GM18867 (cell line): ENCODE data around the gene MBIP.

Experiments used
- ATAC-seq: cut with Tn5 transposase; IDR thresholded peaks from one replicate; pipeline ENCODE4 v1.9.1; 2021; ENCODE audit warnings: mild to moderate bottlenecking, moderate library complexity; ENCODE audit not compliant: unreplicated experiment

MBIP gene

DNA sequence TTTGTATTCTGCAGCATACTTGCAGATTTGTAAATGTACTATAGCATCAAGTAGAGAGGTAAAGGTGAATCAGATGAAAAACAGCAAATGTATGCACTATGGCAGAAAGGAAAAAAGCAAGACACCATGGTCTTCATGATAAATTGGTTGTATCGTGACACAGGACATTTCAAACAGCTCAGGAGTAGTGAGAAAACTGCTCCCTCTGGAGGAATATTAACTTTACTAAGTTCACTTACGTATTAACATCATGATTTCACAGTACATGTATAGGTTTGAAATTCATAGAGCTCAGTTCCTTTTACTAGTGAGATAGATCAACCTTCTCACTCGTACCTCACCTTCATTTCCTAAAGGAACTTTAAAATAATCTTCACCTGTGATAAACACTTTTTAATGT, 6.5 kb downstream of the MBIP start:
- no peak for ATAC-seq

DNA sequence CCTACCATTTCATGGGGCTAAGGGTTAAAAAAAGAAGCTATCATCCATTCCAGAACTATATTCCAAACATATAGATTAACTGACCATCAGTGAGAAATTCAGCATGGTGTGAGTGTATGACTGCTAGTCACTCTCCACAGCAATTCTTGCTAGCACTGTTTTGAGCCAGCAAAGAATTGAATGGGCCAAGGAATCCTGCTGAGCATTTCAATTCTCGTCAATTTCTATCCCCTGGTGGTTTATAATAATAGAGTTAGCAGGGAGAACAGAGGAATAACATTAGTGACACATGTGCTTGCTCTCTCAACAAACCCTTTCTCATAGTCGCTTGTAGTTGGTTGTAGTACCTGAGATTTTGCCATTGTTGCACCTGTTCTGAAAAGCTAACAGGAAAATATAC, 7.2 kb downstream of the MBIP start:
- ATAC-seq = no peak

DNA sequence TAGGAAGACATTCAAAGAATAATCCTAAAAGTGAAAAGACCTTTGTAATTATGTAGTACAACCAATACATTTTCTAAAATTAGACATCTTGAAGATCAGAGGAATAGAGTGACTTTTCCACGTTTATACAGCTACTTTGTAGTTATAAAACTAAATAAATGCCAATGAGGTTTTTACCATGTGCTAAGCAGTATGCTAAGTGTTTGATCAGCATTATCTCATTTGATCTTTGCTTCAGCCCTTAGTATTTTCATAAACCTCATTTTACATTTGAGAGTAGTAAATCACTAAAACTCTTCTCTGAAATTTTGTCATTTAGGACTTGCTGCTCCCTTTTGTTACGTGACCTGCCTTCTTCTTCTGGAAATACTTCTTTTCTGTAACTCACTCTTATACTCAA, 13.6 kb downstream of the MBIP start:
- ATAC-seq = no peak

DNA sequence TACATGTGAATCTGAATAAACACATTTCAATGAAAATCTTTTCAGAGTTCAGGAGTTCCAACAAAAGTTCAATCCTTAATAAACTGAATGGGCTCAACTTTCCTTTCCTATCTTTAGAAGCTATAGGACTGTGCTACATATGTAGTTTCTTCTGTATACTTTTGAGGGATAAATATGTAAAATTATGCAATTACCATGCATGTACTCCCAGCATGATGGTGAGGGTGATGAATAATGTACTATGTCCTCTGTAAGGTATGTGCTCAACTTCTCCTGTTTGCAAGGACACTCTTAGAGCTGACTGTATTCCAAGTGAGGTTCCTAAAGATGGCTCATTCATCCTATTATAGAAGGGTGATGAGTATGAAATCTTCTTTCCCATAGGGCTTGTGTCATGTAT, 15.5 kb downstream of the MBIP start:
- ATAC-seq = no peak

DNA sequence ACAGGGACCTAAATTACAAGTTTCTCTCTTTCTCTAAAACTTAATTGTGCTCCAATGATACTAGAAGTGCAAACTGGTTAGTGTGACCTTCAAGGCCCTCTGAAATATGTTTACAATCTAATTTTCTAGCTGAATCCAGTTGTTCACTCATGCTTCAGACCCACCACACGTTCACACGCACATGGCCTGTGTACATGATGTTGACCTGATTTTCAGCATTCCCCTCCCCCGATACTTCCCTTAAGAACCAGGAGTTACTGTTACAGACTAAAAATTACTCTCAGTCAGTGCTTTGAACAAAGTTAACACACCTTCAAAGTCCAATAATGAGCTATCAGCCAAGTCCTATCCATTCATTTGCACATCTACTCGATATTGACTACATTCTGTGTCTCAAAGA, 16.5 kb downstream of the MBIP start:
- ATAC-seq = no peak

DNA sequence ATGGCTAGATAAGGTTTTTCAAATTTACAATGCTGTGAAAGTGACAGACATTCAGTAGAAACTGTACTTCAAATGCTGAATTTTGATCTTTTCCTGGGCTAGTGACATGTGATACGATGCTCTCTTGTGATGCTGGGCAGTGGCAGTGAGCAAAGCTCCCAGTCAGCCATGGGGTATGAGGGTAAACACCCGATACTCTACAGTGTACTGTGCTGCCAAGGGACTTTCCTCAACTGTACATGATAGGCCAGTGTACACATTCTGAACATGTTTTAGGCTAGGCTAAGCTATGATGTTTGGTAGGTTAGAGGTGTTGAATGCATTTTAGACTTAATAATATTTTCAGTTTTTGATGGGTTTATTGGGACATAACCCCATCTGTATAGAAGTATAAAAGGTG, 17.6 kb downstream of the MBIP start:
- ATAC-seq = no peak

DNA sequence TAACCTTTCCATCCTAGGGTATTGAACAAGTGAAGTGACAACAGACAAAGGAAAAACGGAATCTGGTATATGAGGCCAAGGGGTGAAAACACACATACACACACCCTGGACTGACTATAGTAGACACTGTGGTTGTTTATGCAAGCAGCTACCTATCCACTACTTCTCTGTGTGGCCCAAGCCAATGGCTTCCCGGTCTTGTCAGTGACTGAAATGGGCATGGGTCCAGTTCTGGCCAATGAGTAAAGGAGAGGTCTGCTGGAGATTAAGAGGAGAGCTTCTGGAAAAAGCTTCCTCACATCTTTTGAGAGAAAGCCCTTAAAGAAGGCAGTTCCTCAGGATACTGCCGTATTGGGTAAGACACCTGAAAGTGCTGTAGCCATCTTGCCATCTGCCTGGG, 19.3 kb downstream of the MBIP start:
- ATAC-seq = no peak

DNA sequence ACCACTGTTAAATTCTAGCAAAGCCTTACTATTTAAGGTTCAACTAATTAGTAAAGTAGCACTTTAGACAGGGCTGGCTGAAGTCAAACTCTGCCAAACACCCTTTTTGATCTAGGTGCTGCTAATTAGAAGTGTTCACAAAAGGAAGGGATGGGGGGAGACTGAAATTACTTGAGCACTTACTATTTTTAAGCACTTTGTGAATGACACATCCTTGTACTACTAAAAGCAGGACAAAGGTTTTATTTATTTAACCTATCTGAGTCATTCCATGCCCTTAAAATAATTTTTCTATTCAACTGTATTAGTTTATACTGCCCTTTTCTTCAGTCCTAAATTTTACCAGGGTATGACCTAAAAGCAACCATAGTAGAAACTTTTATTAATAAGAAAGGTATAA, 20.1 kb downstream of the MBIP start:
- ATAC-seq = no peak

DNA sequence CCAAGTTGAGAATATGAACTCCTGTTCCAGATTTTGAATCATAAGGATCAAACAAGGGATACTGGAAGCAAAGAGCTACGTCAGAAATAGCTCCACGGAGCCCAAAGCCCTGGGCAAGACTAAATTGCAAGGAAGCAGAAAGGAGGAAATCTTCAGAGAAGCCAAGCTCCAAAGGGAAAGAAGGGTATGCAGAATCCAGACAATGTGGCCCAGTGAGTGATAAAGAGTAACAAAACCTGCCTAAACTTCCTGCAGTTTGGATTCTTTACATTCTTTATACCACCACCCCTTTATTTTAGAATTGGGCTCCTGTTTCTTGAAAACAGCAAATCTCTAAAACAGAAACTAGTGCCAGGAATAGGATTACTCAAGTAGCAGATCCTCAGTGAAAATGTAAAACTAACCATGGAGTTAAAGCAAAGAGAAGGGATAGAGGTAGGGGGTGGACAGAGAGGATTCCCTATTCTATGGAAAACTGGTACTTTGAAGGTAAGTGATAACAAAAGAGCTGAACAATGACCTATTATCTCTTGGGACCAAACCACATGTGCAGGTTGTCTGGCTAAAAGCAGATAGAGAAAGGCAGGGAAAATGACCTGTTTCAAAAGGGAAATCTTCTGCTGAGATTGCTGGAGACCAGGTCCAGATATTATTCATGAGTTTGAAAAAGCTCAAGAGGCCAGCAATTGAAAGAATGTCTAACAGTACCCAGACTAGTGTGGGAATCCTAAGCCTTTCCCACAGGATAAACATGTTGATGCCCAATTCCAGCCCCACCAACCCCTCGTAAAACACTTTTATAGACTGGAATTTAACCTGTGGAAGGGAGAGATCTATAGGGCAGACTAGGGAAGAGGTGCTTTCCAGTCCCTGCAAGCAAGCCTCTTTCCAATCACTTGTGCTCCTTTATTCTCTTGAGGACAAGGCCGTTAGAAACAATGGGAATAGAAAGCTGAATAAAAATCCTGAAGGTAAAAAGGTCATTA, 24.5 kb downstream of the MBIP start:
- no peak for ATAC-seq

DNA sequence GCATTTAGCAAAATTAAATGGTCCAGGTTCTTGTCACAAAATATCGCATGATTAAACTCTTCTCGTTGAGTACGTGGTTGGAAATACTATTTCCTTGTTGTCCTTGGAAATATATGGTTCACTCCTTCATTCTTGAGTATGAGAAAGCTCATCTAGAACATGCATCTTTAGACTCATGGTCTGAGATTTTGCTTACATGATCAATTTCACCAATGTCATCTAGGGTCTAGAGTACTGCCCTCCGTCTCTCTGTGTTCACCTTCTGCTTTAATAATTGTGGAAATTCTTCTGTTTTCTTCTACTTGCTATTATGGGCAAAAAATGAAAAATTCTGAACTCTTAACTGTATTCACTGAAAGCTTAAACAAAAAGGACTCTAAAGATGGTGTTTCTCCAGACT, 25.9 kb downstream of the MBIP start:
- no peak for ATAC-seq

DNA sequence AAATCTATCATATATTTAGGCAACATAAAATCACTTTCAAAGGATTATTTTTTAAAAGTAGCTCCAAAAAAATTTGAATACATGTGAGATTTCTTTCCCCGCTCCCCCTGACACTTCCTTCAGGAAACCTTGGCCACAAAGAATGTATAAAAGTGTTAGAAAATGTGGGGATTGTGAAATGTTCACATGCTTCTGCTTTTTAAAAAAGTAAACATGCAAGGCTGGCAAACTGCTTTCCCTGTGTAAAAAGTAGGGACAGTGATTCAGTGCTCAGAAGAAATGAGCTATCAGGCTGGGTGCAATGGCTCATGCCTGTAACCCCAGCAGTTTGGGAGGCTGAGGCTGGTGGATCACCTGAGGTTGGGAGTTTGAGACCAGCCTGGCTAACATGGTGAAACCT, 26.6 kb downstream of the MBIP start:
- ATAC-seq = no peak

DNA sequence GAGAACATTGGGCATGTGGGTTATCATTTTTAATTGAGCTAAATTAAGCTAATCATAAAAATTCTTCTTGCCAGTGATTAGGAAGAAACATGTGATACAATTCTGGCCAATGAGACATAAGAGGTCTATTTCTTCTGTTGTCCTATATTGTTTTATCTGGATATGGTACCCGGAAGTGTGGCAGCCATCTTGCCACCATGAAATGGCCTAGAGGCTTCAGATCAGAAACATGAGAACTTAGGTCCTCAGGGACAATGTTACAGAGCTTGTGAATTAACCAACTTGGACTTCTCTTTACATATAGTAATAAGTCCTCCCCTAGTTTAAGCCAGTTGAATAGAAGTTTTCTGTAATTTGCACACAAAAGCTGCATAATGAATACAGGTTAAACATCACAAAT, 30.5 kb downstream of the MBIP start:
- ATAC-seq = no peak

DNA sequence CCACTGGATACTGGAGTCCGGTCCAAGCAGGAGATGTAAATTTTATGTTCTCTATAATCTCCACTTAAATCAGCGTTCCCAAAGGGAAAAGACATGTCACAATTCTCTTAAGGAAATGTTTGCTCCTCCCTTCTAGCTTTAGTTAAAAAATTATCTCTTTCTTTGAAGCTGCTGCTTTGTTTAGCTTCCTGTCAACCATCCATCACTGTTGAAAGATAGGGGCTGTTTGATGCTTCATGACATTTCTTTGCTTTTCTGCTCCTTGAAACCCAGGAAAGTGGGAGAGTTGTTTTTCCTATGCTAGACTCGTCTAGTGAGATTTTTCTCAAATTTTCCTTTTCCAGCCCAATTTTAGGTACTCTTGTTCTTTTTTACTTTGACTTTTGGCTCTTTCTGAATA, 31.9 kb downstream of the MBIP start:
- ATAC-seq = no peak

DNA sequence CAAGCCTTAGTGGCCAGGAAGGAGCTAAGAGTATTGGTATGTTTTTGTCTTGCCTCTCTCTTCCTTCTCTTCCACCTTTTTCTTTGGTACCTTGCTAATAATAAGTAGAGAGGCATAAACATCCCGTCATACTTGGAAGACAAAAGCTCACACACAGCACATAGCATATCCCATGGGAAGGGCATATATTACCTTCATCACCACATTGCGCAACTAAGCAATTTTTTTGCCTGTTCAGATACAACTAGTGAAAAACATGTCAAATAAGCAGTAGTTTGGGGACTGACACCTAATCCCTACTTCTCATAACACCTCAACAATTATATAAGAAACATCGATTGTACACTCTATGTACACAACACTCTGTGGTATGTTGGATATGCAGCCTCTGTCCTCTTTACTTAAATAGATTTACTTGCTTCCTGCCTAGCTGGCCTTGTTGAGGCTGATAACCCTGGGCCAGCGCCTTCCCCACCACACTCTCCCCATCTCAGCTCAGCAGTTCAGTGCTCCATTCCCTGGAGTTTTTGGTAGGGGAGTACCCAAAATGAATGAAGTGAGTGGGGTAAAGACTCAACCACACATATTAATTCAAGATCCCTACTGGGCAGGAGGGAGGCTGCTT, 35.4 kb downstream of the MBIP start:
- no peak for ATAC-seq

DNA sequence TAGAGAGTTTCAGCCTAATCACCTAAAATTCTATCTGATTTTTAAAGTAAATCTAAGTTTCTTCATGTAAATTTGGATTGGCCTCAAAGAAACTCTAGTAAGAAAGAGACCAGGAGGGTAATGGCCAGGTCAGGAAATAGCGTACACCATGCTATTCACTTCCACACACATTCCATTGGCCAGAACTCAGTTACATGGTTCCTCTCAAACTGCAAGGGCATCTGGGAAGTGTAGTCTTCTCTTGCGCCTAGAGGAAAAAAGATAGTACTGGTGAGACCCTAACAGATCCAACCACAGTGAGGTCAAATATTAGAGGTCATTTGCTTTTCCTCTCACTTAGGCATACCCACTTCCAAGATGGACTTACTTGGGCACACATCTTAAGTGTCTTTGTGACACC, 39.1 kb downstream of the MBIP start:
- no peak for ATAC-seq

DNA sequence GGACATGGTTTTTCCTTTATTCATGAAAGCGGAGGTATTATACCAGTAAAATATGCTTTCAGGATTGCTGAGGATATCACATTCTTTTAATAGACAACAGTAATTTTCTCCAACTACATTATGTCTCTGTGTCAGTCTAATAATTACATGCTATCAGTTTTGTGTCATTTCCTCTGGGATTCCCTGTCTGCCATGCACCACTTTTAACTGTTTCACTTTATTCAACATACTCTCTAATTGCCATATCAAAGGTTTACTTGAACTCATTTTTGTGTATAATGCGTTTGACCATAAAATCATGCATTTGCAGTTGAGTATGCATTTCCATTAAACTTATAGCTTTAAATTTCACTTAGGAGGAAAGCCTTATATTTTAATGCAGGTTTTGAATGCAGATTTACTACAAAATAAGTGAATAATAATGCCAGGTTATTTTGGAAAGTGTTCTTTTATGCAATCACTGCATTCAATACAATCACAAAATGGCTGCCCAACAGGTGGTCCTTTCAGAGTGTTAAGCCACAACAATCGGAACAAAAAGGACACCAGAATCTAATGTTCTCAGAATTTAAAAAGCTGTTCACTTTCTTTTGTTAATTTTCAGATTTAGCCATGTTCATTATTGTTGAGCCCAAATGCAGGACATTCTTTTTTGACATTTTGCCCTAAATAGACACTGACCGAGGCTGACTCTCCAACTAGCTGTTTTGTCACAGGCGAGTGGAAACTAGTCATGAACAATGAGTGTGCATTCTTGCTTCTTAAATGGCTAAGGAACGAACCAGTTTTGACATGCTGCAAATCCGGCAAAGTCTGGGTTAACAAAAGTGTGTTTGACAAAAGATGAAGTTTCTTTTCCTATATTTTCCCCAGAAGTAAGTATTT, 40.9 kb downstream of the MBIP start:
- ATAC-seq = no peak

DNA sequence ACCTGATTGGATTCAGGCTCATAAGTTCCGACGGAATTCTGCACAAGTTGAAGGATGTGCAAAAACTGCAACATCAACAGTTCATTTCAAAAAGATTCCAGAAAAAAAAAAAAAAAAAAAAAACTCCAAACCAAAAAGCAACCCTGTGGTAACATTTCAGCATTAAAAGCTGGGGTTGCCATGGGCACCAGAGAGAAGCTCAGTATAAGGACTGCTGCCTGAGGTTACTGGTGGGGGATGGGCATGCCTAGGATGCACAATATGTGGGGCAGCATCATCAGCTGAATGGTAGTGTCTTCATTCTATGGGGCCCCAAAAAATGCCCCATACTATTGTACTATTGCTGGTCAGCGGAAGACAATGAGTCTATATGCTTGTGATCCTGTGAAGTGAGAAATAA, 44.7 kb downstream of the MBIP start:
- ATAC-seq = no peak

DNA sequence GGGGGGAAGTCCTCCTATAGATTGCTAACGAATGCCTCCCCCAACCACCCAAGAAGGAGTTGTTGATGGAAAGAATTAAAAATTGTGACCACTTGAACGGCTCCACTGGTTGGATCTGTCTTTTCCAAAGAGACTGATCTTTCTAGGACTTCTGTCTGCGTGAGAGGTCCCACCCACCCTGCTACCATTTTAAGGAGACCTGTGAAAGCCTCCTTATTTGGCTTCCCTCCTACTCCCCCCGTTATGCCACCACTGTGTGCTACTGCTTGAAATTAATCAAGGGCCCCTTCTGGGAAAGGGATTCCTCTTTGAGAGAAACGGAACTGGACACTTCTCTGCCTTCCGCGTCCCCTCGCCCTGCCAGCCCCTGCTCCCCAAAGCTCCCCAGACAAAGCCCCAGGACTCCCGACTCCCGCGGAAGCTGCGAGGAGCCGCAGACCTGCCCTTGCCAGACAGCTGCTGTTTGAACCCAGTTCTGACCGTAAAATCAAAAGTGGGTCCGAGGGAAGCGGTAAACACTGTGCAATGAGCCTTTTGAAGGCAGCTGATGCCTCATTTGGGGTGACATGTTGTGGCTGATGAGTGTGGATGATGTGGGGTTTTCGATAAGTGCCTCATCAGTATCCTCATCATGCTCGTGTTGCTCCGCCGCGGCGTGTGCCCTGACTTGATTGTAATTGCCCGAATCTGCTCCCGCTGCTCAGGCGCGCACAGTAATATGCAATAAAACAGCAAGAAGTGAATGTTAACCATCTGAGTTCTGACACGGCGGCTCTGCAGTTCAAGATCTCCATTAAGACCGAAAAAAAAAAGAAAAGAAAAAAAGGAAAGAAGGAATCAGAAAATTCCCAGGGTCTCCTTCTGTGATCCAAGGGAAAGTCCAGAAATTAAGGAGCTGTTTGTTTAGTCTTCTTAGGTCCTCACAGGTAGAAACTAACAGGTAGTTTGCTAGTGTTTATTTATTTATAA, 48.2 kb downstream of the MBIP start:
- ATAC-seq = no peak

DNA sequence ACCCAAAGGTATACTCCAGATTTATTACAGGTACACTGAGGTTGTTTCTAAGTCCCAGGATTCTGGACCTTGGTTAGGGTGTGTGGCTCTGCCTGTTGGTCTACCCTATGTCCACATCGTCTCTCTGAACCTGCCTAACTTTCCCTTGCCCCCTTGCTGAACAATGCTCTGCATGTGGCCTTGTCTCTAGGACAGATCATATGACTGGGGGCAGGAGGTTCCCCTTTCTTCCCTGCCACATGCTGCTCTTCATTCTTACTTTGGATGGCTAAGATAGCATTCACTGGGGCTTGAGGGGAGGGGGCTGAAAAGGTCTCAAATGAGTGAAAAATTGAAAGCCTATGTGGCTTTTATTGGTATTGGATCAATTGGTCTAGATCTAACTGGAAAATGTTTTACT, 49.2 kb downstream of the MBIP start:
- no peak for ATAC-seq

DNA sequence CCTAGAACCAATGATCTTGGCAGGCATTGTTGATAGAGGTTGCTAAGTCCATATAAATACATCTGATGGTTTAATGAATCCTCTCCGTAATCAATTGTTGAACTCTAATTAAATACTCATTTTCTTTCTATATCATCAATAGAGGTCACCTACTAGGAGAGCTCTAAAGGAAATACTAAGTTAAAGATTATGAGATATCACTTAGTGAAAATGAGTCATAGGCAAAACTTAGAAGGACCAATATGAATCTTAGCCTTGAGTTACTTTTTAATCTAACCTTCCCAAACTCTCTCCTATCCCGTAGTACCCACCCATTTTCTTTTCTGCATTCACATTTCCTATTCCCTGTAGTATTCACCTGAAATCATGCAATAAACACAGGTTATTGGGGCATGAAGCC, 50.2 kb downstream of the MBIP start:
- ATAC-seq = no peak
